HG02610 (cell line): ENCODE measurements around the gene TMPO.
"Not testable (repeated sequence)": the region's sequence is repeated elsewhere in the genome, so short reads cannot be mapped to it uniquely, and the experiment has no call there.

Experiments
- ATAC-seq: cut with Tn5 transposase; IDR thresholded peaks from one replicate; pipeline ENCODE4 v1.9.1; 2021; ENCODE audit warnings: mild to moderate bottlenecking, moderate library complexity; ENCODE audit not compliant: unreplicated experiment

TMPO gene

GRCh38 chr12:98576795-98577194, 61.4 kb downstream of the TMPO start:
- ATAC-seq = not testable (repeated sequence)

- ATAC-seq = no peak
Observed at GRCh38 chr12:98578392-98578791, 63.0 kb downstream of the TMPO start.

- ATAC-seq = no peak
Observed at GRCh38 chr12:98578821-98579220, 63.4 kb downstream of the TMPO start.

GRCh38 chr12:98579347-98579746, 64.0 kb downstream of the TMPO start:
- no peak for ATAC-seq

GRCh38 chr12:98579835-98580234, 64.4 kb downstream of the TMPO start:
- ATAC-seq = no peak

GRCh38 chr12:98580695-98581094, 65.3 kb downstream of the TMPO start:
- ATAC-seq = no peak

- ATAC-seq = no peak
Observed at GRCh38 chr12:98581101-98581500, 65.7 kb downstream of the TMPO start.

- no peak for ATAC-seq
Observed at GRCh38 chr12:98582093-98582492, 66.7 kb downstream of the TMPO start.

GRCh38 chr12:98587084-98587483, 71.7 kb downstream of the TMPO start:
- no peak for ATAC-seq

GRCh38 chr12:98591209-98591608, 75.8 kb downstream of the TMPO start:
- ATAC-seq = no peak

GRCh38 chr12:98592825-98593322, 77.5 kb downstream of the TMPO start:
- ATAC-seq = no peak

GRCh38 chr12:98593351-98594049, 78.1 kb downstream of the TMPO start, which contains the start of gene SLC25A3:
SLC25A3 (plus strand) TSS chr12:98593686; CDS start chr12:98593979, 293 bp downstream.
- ATAC-seq = peak; percentile 99

- peak; percentile 0 for ATAC-seq
Observed at GRCh38 chr12:98594050-98594835, 78.9 kb downstream of the TMPO start.

GRCh38 chr12:98595243-98595988, 80.0 kb downstream of the TMPO start:
- ATAC-seq = no peak

- not testable (repeated sequence) for ATAC-seq
Observed at GRCh38 chr12:98597313-98597712, 81.9 kb downstream of the TMPO start.
